GM23248 (cell line): ENCODE measurements around the gene TCF15.

ENCODE experiments used
- EZH2 ChIP-seq: fragments of 200-600 bp; sonication (generic); IDR thresholded peaks from 2 replicates; pipeline ENCODE4 v1.6.1; 2018; ENCODE audit warnings: antibody characterized with exemption, mild to moderate bottlenecking; ENCODE audit not compliant: insufficient read depth, poor library complexity, severe bottlenecking
- EZH2phosphoT487 ChIP-seq: fragments of 200-600 bp; sonication (generic); IDR thresholded peaks from 2 replicates; pipeline ENCODE4 v1.6.1; 2018; ENCODE audit warnings: antibody characterized with exemption, moderate library complexity, mild to moderate bottlenecking, low read depth; ENCODE audit not compliant: insufficient read depth

DNA sequence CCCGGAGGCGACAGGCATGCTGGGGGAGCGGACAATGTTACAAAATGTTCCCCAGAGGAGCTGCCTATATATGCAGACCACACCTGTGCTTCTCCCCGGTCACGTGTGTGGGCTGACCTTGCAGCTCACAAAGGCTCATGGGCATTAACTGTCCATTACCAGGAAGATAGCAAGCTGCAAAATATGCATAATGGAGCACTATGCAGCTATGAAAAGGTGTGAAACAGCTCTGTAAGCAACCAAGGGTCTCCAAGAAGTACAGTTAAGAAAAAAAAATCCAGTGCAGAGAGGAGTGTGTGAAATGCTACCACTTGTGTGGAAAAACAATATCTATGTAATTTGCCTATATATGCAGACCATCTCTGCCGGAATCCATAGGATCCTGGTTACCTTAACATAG lies 9.4 kb downstream of the TCF15 start:
- no peak for TF ChIP-seq EZH2phosphoT487
- no peak for TF ChIP-seq EZH2
